B cell (primary cell): ENCODE measurements around the gene NPAS3.

Experiments used
- EZH2 ChIP-seq: IDR thresholded peaks from 2 replicates; pipeline ENCODE4 v1.6.1; 2012; ENCODE audit warnings: borderline replicate concordance, low read depth, mild to moderate bottlenecking, moderate library complexity, low read length; ENCODE audit not compliant: insufficient read depth, poor library complexity, severe bottlenecking
- TF ChIP-seq, protein P1 (sequence below): fragments of 200-600 bp; IDR thresholded peaks from one replicate; pipeline ENCODE4 v1.8.0; 2022; ENCODE audit warnings: antibody characterized with exemption, mild to moderate bottlenecking

- TF ChIP-seq, protein P1, sequence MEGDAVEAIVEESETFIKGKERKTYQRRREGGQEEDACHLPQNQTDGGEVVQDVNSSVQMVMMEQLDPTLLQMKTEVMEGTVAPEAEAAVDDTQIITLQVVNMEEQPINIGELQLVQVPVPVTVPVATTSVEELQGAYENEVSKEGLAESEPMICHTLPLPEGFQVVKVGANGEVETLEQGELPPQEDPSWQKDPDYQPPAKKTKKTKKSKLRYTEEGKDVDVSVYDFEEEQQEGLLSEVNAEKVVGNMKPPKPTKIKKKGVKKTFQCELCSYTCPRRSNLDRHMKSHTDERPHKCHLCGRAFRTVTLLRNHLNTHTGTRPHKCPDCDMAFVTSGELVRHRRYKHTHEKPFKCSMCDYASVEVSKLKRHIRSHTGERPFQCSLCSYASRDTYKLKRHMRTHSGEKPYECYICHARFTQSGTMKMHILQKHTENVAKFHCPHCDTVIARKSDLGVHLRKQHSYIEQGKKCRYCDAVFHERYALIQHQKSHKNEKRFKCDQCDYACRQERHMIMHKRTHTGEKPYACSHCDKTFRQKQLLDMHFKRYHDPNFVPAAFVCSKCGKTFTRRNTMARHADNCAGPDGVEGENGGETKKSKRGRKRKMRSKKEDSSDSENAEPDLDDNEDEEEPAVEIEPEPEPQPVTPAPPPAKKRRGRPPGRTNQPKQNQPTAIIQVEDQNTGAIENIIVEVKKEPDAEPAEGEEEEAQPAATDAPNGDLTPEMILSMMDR, result no peak
- no peak for TF ChIP-seq EZH2
These were observed 469.6 kb downstream of the NPAS3 start for GRCh38 chr14:33408291-33408690.
